GM12891 (cell line): ENCODE results near the gene ADGRG2.

Source experiments
- PAX5 ChIP-seq: IDR thresholded peaks from 2 replicates; pipeline ENCODE4 v1.6.1; 2011; ENCODE audit warnings: low read length, moderate library complexity, mild to moderate bottlenecking; ENCODE audit not compliant: insufficient read depth, severe bottlenecking
- POLR2A ChIP-seq: IDR thresholded peaks from 2 replicates; pipeline ENCODE4 v1.6.1; 2011; ENCODE audit warnings: low read depth, low read length, control low read depth
- POLR2AphosphoS5 ChIP-seq: IDR thresholded peaks from 2 replicates; pipeline ENCODE4 v1.6.1; 2011; ENCODE audit warnings: low read depth, low read length, control low read depth
- POU2F2 ChIP-seq: IDR thresholded peaks from 2 replicates; pipeline ENCODE4 v1.6.1; 2011; ENCODE audit warnings: low read depth, mild to moderate bottlenecking, control low read depth, low read length, moderate library complexity
- SPI1 ChIP-seq: IDR thresholded peaks from 2 replicates; pipeline ENCODE4 v1.6.1; 2011; ENCODE audit warnings: low read depth, low read length, control low read depth
- TAF1 ChIP-seq: IDR thresholded peaks from 2 replicates; pipeline ENCODE4 v1.6.1; 2011; ENCODE audit warnings: low read depth, low read length, control low read depth

GRCh38 chrX:19096586-19096985 is 25.7 kb downstream of the ADGRG2 start:
- no peak for TF ChIP-seq POLR2A
- TF ChIP-seq TAF1: no peak
- TF ChIP-seq POLR2AphosphoS5: no peak
- no peak for TF ChIP-seq SPI1
- no peak for TF ChIP-seq PAX5
- TF ChIP-seq POU2F2: no peak
